HepG2 (cell line): ENCODE data around the gene UGP2. TPM values are rescaled to one million over a fixed set of nuclear protein-coding genes. Genes with fewer than 3 reads are reported as not detected.

Experiments used
- ATAC-seq: fragments of 200-7000 bp; cut with Tn5 transposase; 3 replicates; pipeline ENCODE4 v1.9.1; 2020; ENCODE audit warnings: mild to moderate bottlenecking, moderate library complexity
- BruUV-seq: library from RNA; stranded (reverse); fragments of 400-500 nt; replicated peaks from 2 replicates; lab custom pipeline; 2021; lab: Mats Ljungman, UMichigan
- CTCF ChIA-PET: fragments of 300-600 bp; formaldehyde crosslinking; extraction: SDS; loops from one replicate; lab custom pipeline; 2021; ENCODE audit warnings: low total read pairs, inconsistent platforms, low intra/inter-chr PET ratio; lab: Yijun Ruan, JAX
- POLR2A ChIA-PET: fragments of 350-600 bp; sonication (Branson Sonifier 250); formaldehyde crosslinking; loops from one replicate; lab custom pipeline; 2020; ENCODE audit warnings: antibody characterized with exemption, inconsistent platforms; lab: Yijun Ruan, JAX
- DNase-seq: peaks from one replicate; pipeline ENCODE4 v3.0.0-alpha.2; 2015; ENCODE audit warnings: low spot score
- FAIRE-seq: peaks from 3 replicates; lab custom pipeline; 2011; peaks lifted over from hg19 to GRCh38; lab: Jason Lieb, UNC
- H2AFZ ChIP-seq: one replicate; pipeline ENCODE4 v1.6.1; 2011; ENCODE audit warnings: low read length, inconsistent platforms
- H3K27ac ChIP-seq: fragments of 300-600 bp; 3 replicates; pipeline ENCODE4 v1.8.0; 2011; ENCODE audit warnings: mixed run types, mild to moderate bottlenecking, mixed read lengths, low read length, inconsistent platforms; ENCODE audit not compliant: insufficient read depth; ENCODE audit errors: extremely low read length
- H3K27me3 ChIP-seq, 2 experiments: fragments of 200-600 bp in 1 of 2; 2 replicates in 1 of 2; 3 replicates in 1 of 2; pipeline versions ENCODE4 v1.6.0 to v1.8.0; 2011; ENCODE audit warnings: low read length in 2 of 2, mild to moderate bottlenecking in 2 of 2, moderate library complexity in 2 of 2, inconsistent platforms in 1 of 2; ENCODE audit not compliant: insufficient read depth in 2 of 2, control insufficient read depth in 1 of 2
- H3K36me3 ChIP-seq, 2 experiments: fragments of 200-600 bp in 1 of 2; replicated peaks in 1 of 2; 2 replicates in 1 of 2; 3 replicates in 1 of 2; pipeline versions ENCODE4 v1.5.1 to v1.8.0; 2011; ENCODE audit warnings: low read length in 2 of 2, inconsistent platforms in 1 of 2; ENCODE audit not compliant: insufficient read depth in 2 of 2, control insufficient read depth in 1 of 2
- H3K4me1 ChIP-seq: 2 replicates; pipeline ENCODE4 v1.5.1; 2012; ENCODE audit warnings: low read length, inconsistent platforms; ENCODE audit not compliant: insufficient read depth
- H3K4me2 ChIP-seq: 2 replicates; pipeline ENCODE4 v1.6.0; 2011; ENCODE audit warnings: low read depth, low read length, inconsistent platforms
- H3K4me3 ChIP-seq, 3 experiments: fragments of 200-600 bp in 1 of 3; sonication (generic), shearing (Covaris generic) in 1 of 3; replicated peaks in 1 of 3; 2 replicates each; pipeline ENCODE4 v1.5.1; 2011 to 2016; ENCODE audit warnings: low read length in 3 of 3, inconsistent platforms in 2 of 3, low read depth in 2 of 3, mild to moderate bottlenecking in 2 of 3, control low read depth in 1 of 3, mixed read lengths in 1 of 3; ENCODE audit not compliant: insufficient read depth in 1 of 3
- H3K79me2 ChIP-seq: one replicate; pipeline ENCODE4 v1.6.1; 2011; ENCODE audit warnings: low read length, inconsistent platforms; ENCODE audit not compliant: insufficient read depth
- H3K9ac ChIP-seq: 2 replicates; pipeline ENCODE4 v1.6.0; 2011; ENCODE audit warnings: mild to moderate bottlenecking, low read depth, low read length, inconsistent platforms; ENCODE audit not compliant: insufficient read depth
- H3K9me3 ChIP-seq: 2 replicates; pipeline ENCODE4 v1.5.1; 2012; ENCODE audit warnings: mild to moderate bottlenecking, low read length
- H4K20me1 ChIP-seq: 2 replicates; pipeline ENCODE4 v1.6.0; 2011; ENCODE audit warnings: inconsistent platforms, mild to moderate bottlenecking, low read length, moderate library complexity; ENCODE audit not compliant: insufficient read depth
- NAIF1 ChIP-seq: sonication (generic); formaldehyde crosslinking; IDR thresholded peaks from 2 replicates; pipeline ENCODE4 v1.5.0; 2020; ENCODE audit warnings: mild to moderate bottlenecking, missing genetic modification reagents, borderline replicate concordance
- RFX3 ChIP-seq: IDR thresholded peaks from 2 replicates; pipeline ENCODE4 v1.6.1; 2016; ENCODE audit warnings: missing biosample characterization, missing genetic modification reagents
- TOE1 ChIP-seq: sonication (generic); formaldehyde crosslinking; IDR thresholded peaks from 2 replicates; pipeline ENCODE4 v1.4.0; 2020; ENCODE audit warnings: mild to moderate bottlenecking, missing genetic modification reagents
- UBTF ChIP-seq: sonication (generic); formaldehyde crosslinking; IDR thresholded peaks from 2 replicates; pipeline ENCODE4 v1.4.0; 2020; ENCODE audit warnings: mild to moderate bottlenecking, missing genetic modification reagents
- YEATS2 ChIP-seq: sonication (generic); formaldehyde crosslinking; IDR thresholded peaks from 2 replicates; pipeline ENCODE4 v1.4.0; 2020; ENCODE audit warnings: missing genetic modification reagents, borderline replicate concordance
- ZC3H13 ChIP-seq: sonication (generic); formaldehyde crosslinking; IDR thresholded peaks from 2 replicates; pipeline ENCODE4 v1.8.1; 2023; ENCODE audit warnings: mild to moderate bottlenecking, missing genetic modification reagents, moderate library complexity
- ZNF33A ChIP-seq: sonication (generic); formaldehyde crosslinking; IDR thresholded peaks from 2 replicates; pipeline ENCODE4 v1.5.1; 2020; ENCODE audit warnings: missing genetic modification reagents, mild to moderate bottlenecking, moderate library complexity, borderline replicate concordance
- ZNF558 ChIP-seq: sonication (generic); formaldehyde crosslinking; IDR thresholded peaks from 2 replicates; pipeline ENCODE4 v1.9.0; 2022; ENCODE audit warnings: mild to moderate bottlenecking, missing genetic modification reagents, borderline replicate concordance
- ZNF652 ChIP-seq: IDR thresholded peaks from 2 replicates; pipeline ENCODE4 v1.6.1; 2016; ENCODE audit warnings: low read depth, borderline replicate concordance
- WGBS: methylation state at CpG from one replicate; pipeline ENCODE4 v1.1.6; 2017; ENCODE audit warnings: low lambda C conversion rate; 5-methylcytosine and 5-hydroxymethylcytosine counted together
- in situ Hi-C: cut with HindIII; loops from 2 replicates; pipeline ENCODE4 v1.10.0; 2017; ENCODE audit warnings: low pct_unique_long_range_greater_than_20kb; ENCODE audit not compliant: extremely low pct_ligation_motif_present
- intact Hi-C: fragments of 100-400 bp; cut with micrococcal nuclease; formaldehyde crosslinking; loops from one replicate; pipeline ENCODE4 v1.10.0; 2022; ENCODE audit not compliant: unreplicated experiment
- polyA plus RNA-seq, 8 experiments: library from polyadenylated mRNA; depleted of rRNA in 3 of 8; stranded (reverse) in 7 of 8; unstranded in 1 of 8; fragments of >200 nt; fragmentation: Illumina TruSeq in 4 of 8; extraction: Trizol in 4 of 8; gene quantifications; 2 replicates each; pipeline versions ENCODE4 v1.2.1 to v1.2.3, GENCODE V29; 2011 to 2016; ENCODE audit warnings: low read depth in 4 of 8, missing spikeins in 1 of 8, mixed read lengths in 1 of 8; ENCODE audit not compliant: insufficient read depth in 1 of 8
- total RNA-seq, 5 experiments: library from RNA; depleted of rRNA; stranded (reverse); fragments of >200 nt; fragmentation: Illumina TruSeq; extraction: Trizol; gene quantifications; 2 replicates each; pipeline ENCODE4 v1.2.3, GENCODE V29; 2016; ENCODE audit warnings: low read depth in 1 of 5

UGP2 gene
- total and polyA plus RNA-seq, 2 of the 13 experiments (the other 11 are each of a cell fraction or from before 2014, with no cell fraction given), result 96.0 to 134 TPM

- Histone ChIP-seq H3K4me1 (peaks cover 23% of the 10 kb centered on the region), H3K79me2 (peaks cover 2% of the 10 kb centered on the region), H3K27me3 (no peaks in the 10 kb centered on the region), H3K4me3 (no peak overlapping the region), H4K20me1 (peaks cover 8% of the 10 kb centered on the region; the same call in 1 of the 2 replicates), H3K9ac (no peak overlapping the region), H3K9me3 (no peaks in the 10 kb centered on the region), H3K36me3 (peaks cover 12 to 75% of the 10 kb centered on the region in 2 experiments), H3K27ac (no peak overlapping the region), H2AFZ (no peak overlapping the region), H3K4me2 (no peak overlapping the region)
- CTCF ChIA-PET, result no interaction called here
- ATAC-seq (no peak), DNase-seq (peak; percentile 67), FAIRE-seq (peak; percentile 47)
- TF ChIP-seq RFX3 (CRISPR knock-in tag) (no peak), ZNF652 (CRISPR knock-in tag) (no peak), YEATS2 (CRISPR knock-in tag) (no peak), TOE1 (CRISPR knock-in tag) (no peak), ZC3H13 (CRISPR knock-in tag) (no peak), UBTF (no peak)
- no TSS peak for BruUV-seq
- WGBS, result 91% methylated on average over 1 of the region's 1 CpG
- in situ Hi-C loops, result no loop called here
- POLR2A ChIA-PET, result interaction anchor here (4.5 kb wide), 1 partner anchor 21 kb away, joined by 21 read pairs; the partner anchor contains the start of gene UGP2
- intact Hi-C loops, result no loop called here
Observed at GRCh38 chr2:63862806-63863205, 21.1 kb downstream of the UGP2 start.

- intact Hi-C loops, result no loop called here
- in situ Hi-C loops, result no loop called here
- FAIRE-seq (no peak), ATAC-seq (no peak), DNase-seq (no peak)
- H3K9me3 ChIP-seq, result no peaks in the 10 kb centered on the region
- no peak overlapping the region for H3K4me2 ChIP-seq
- WGBS, result 95% methylated on average over 1 of the region's 1 CpG
- no peaks in the 10 kb centered on the region for H3K27me3 ChIP-seq
- POLR2A ChIA-PET, result interaction anchor here (1.8 to 4.5 kb wide), 2 partner anchors 22 to 165 kb away, joined by 4 to 21 read pairs; partner anchors contain the start of gene UGP2
- peaks cover 8% of the 10 kb centered on the region for H4K20me1 ChIP-seq
- no peak overlapping the region for H3K9ac ChIP-seq
- peaks cover 11 to 78% of the 10 kb centered on the region in 2 experiments for H3K36me3 ChIP-seq
- H3K27ac ChIP-seq, result no peak overlapping the region
- no peak overlapping the region for H3K4me3 ChIP-seq
- H2AFZ ChIP-seq, result no peak overlapping the region
- peaks cover 23% of the 10 kb centered on the region for H3K4me1 ChIP-seq
- no peaks in the 10 kb centered on the region for H3K79me2 ChIP-seq
- CTCF ChIA-PET, result no interaction called here
- BruUV-seq, result no TSS peak
- TF ChIP-seq ZNF33A (CRISPR knock-in tag) (no peak), ZNF558 (no peak), NAIF1 (CRISPR knock-in tag) (no peak)
Observed at GRCh38 chr2:63863707-63864106, 22.0 kb downstream of the UGP2 start.
